ENCODE measurements around the gene PDE8A. TPM values are rescaled to one million over a fixed set of nuclear protein-coding genes. Genes with fewer than 3 reads are reported as not detected.

PDE8A gene
- total and polyA plus RNA-seq, 2 of the 4 experiments (the other 2 are of a cell fraction), result 32.4 to 35.9 TPM

DNA sequence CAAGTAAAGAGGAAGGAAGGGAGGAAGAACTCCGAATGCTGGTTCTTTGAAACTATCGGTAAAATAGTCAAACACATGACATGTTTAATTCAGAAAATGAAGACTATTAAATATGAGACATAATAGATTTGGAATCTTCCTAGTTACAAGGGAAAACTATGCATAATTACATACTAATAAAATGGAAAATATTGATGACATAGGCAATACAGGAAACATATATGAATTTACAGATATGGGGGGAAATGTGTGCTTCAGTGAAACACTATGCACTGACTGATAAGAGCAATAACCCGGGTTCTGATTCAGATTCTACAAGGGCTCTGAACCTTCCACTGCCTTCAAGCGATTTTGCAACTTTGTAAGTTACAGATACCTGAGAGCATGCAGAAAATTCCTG lies 185.9 kb downstream of the PDE8A start:
- Histone ChIP-seq H3K4me2 (ENCODE audit: low read depth, low read length) (no peak overlapping the region), H3K27me3 (ENCODE audit: control insufficient read depth, insufficient read depth, low read length) (no peaks in the 10 kb centered on the region; the same call in 1 of the 2 replicates), H2AK5ac (ENCODE audit: low read depth, low read length) (no peak overlapping the region), H2BK120ac (ENCODE audit: low read depth, low read length) (no peak overlapping the region), H3K14ac (replicated peaks; ENCODE audit: low read depth, low read length) (no peak overlapping the region), H4K20me1 (ENCODE audit: insufficient read depth, low read length) (no peaks in the 10 kb centered on the region), H4K91ac (ENCODE audit: insufficient read depth, low read depth, low read length) (no peak overlapping the region), H2AFZ (replicated peaks; ENCODE audit: low read length, poor library complexity) (no peak overlapping the region), H3K79me1 (ENCODE audit: low read depth in 1 of 2, low read length in 2 of 2) (no peaks in the 10 kb centered on the region), H3K18ac (ENCODE audit: low read depth, low read length) (no peak overlapping the region), H2BK5ac (ENCODE audit: low read depth, low read length, poor library complexity, severe bottlenecking) (no peak overlapping the region), H3K4me3 (ENCODE audit: insufficient read depth, low read depth, low read length) (no peak overlapping the region), H3K9ac (ENCODE audit: low read depth, low read length) (no peak overlapping the region), H3K4me1 (ENCODE audit: control insufficient read depth, insufficient read depth, low read length) (no peaks in the 10 kb centered on the region), H3K36me3 (ENCODE audit: control insufficient read depth, insufficient read depth, low read length) (no peaks in the 10 kb centered on the region), H3K9me3 (ENCODE audit: control insufficient read depth, insufficient read depth, low read length) (peaks cover 15% of the 10 kb centered on the region), H2BK15ac (ENCODE audit: low read depth, low read length) (no peak overlapping the region), H3K9me1 (ENCODE audit: insufficient read depth, low read length) (no peaks in the 10 kb centered on the region), H3K56ac (ENCODE audit: extremely low read depth, insufficient read depth, low read length) (no peak overlapping the region), H2BK20ac (ENCODE audit: low read depth, low read length) (no peak overlapping the region), H3K27ac (ENCODE audit: insufficient read depth, low read length) (no peak overlapping the region), H3K23ac (ENCODE audit: low read depth, low read length) (no peak overlapping the region), H3K4ac (ENCODE audit: low read depth, low read length) (no peak overlapping the region), H2AK9ac (replicated peaks; ENCODE audit: low read depth, low read length, poor library complexity) (no peak overlapping the region), H4K5ac (ENCODE audit: low read depth, low read length) (no peak overlapping the region), H4K8ac (ENCODE audit: low read depth in 2 of 2, low read length in 2 of 2) (no peak overlapping the region)
- no peak for ATAC-seq (ENCODE audit: low read depth)
- POLR2A ChIA-PET (ENCODE audit: unreplicated experiment), result no interaction called here
- intact Hi-C loops (cut with micrococcal nuclease), result no loop called here
- dilution Hi-C loops (cut with HindIII; ENCODE audit: low sequenced_read_pairs, unreplicated experiment), result no loop called here
- CTCF ChIA-PET, result interaction anchor here (0.6 kb wide), 1 partner anchor 579 kb away, joined by 3 read pairs; no protein-coding TSS in a partner anchor
- WGBS, 2 experiments (ENCODE audit: extremely low coverage in 2 of 2, insufficient read length in 1 of 2), result no CpG with 5 or more reads among the region's 4 CpGs
- DNase-seq, result no peak
- BruUV-seq (replicated peaks), result no TSS peak
- in situ Hi-C loops (cut with MboI; ENCODE audit: low sequenced_read_pairs), result loop anchor here (25.0 kb wide), 1 partner anchor 120 kb away; no protein-coding TSS in a partner anchor
- TF ChIP-seq RCOR1 (IDR thresholded peaks at IDR 0.05; ENCODE audit: insufficient replicate concordance, low read length), result no peak
- TF ChIP-seq, protein P1, sequence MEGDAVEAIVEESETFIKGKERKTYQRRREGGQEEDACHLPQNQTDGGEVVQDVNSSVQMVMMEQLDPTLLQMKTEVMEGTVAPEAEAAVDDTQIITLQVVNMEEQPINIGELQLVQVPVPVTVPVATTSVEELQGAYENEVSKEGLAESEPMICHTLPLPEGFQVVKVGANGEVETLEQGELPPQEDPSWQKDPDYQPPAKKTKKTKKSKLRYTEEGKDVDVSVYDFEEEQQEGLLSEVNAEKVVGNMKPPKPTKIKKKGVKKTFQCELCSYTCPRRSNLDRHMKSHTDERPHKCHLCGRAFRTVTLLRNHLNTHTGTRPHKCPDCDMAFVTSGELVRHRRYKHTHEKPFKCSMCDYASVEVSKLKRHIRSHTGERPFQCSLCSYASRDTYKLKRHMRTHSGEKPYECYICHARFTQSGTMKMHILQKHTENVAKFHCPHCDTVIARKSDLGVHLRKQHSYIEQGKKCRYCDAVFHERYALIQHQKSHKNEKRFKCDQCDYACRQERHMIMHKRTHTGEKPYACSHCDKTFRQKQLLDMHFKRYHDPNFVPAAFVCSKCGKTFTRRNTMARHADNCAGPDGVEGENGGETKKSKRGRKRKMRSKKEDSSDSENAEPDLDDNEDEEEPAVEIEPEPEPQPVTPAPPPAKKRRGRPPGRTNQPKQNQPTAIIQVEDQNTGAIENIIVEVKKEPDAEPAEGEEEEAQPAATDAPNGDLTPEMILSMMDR (conservative IDR thresholded peaks at IDR 0.05; ENCODE audit: low read depth, low read length), result no peak
- no peak for TF ChIP-seq FOS (IDR thresholded peaks at IDR 0.05; ENCODE audit: low read depth, low read length)
- peak; percentile 80 for TF ChIP-seq MAFK (IDR thresholded peaks at IDR 0.05; ENCODE audit: low read depth, low read length)
